SH-SY5Y (cell line): ENCODE results near the gene PIK3R1.

Source experiments
- GATA2 ChIP-seq: IDR thresholded peaks from 2 replicates; pipeline ENCODE4 v1.6.1; 2011; ENCODE audit warnings: mild to moderate bottlenecking, low read depth, low read length
- GATA3 ChIP-seq: IDR thresholded peaks from 2 replicates; pipeline ENCODE4 v1.6.1; 2011; ENCODE audit warnings: low read depth, mild to moderate bottlenecking, low read length, moderate library complexity

Gene PIK3R1

DNA sequence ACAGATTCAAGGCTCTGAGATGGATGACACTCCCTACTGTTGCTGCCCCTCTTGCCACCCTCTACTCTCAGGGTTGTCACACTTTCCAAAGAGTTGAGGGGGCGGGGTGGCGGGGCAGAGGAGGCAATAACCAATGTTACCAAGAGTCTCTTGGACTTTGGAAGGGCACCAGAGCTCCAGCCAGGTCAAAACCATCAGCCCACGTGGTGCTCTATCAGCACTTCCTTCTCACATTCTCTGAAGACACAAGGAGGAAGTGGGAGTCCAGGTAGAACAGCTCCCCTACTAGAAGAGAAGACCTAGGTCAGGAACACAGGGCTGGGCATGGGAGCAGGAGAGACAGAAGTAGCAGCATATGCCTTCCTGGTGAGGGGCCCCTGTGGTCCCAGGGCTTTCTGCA lies 33.0 kb upstream of the PIK3R1 start:
- no peak for TF ChIP-seq GATA2
- TF ChIP-seq GATA3, result no peak

DNA sequence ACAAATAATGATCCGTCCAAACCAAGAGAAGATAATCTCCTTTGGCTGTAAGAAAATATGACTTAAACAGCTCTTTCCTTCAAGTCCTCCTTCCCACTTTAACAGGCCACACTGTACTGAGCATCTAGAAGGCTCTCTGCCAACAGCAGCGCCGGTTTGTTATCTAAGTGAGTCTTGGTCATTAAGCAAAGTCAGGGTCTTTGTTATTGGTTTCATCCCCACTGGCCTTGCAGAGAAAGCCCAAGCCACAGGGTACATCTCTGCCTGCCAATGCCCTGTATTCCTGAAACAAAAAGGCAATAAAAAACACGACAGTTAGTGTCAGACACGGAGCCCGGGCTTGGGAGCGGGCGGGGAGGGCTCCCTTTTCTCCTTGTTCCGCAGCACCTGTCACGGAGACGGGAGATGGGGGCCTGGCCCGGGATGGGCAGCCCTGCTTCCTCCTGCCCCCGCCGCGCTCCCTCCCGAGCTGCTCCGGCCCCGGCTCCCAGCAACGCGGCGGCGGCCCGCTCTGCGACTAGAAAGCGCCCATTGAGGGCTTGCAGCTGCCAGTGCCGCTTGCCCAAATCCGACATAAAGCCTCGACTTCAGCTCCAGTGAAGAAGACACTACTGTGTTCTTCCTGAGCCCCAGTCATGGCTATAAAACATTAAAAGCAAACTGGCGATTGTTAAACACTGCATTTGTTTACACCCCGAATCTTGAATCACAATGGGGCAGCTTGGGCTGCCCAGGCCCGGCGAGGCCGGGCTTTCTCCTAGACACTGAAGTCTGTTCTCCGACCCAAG lies 28.1 kb upstream of the PIK3R1 start:
- TF ChIP-seq GATA3 (no peak), GATA2 (no peak)

DNA sequence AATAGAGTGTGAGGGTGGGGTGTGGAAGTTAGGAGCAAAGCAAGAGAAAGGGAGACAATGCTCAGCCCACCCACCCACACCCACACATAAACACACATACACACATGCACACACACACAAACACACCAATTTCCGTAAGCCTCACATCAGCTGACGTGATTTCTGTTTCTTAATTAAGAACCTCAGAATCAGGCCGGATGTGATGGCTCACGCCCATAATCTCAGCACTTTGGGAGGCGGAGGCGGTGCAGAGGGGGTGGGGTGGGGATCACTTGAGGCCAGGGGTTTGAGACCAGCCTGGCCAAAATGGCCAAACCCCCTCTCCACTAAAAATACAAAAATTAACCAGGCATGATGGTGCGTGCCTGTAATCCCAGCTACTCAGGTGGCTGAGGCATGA lies 26.4 kb upstream of the PIK3R1 start:
- no peak for TF ChIP-seq GATA2
- TF ChIP-seq GATA3, result no peak

DNA sequence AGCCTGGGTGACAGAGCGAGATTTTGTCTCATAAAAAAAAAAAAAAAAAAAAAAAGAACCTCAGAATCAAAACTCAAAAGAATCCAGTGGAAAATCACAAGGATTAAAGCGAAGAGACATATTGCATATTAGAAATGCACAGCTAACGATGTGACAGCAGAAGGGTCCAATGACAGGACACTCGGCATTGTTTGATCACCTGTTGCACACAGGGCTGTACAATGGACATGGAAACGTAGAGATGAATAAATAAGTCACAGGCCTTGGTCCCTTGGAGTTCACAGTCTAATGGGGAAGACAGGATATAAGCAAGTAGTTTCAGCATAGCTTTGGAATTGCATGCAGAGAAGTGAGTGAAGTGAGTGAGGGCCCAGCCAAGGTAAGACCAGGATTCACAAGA lies 25.9 kb upstream of the PIK3R1 start:
- no peak for TF ChIP-seq GATA3
- TF ChIP-seq GATA2, result no peak

DNA sequence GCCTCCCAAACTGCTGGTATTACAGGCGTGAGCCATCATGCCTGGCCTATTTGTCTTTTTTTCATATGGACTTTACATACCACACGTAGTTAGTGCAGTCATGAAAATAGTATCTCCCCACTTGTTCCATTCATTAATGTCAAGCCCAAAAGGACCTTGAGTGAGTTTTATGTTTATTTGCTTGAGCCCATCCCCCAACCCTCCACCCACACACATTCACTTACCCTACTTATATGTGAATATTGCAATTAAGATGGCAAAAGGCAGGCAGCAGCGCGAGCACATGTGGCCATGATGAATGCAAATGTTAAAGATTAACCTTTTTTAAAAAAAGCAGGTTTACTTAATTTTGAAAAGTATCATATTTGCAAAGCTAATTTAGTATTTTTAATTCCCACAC lies 24.9 kb upstream of the PIK3R1 start:
- TF ChIP-seq GATA2 (no peak), GATA3 (no peak)

DNA sequence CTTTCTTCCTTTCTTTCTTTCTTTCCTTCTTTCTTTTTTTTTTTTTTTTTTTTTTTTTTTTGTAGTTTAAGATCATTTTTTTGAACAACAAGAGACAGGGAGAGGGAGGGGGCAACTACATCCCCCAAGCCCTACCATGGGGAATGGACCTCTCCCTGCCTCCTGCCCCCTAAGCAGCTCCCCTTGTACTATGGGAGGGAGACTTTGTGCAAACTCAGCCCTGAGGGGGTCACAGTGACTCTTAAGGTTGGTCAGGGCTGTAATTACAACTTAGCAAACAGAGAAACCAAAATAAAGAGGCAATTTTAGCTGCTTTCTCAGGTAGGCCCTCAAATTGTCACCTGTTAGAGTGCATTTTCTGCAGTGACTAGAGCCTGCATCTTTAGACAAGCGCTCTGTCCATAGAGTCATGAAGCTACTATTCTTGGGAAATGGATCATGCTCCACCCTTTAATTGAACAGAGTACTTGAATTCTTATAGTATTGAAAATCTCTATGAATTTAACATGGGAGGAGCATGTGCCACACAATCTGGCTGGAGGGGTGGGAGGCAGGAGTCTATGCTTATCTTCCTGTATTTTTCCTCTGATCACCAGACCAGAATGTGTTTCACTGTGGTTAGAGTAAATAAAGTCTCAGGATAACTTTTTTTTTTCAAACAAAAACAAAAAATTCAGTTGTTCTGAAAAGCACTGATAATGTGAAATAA lies 24.3 kb upstream of the PIK3R1 start:
- no peak for TF ChIP-seq GATA2
- TF ChIP-seq GATA3, result no peak

DNA sequence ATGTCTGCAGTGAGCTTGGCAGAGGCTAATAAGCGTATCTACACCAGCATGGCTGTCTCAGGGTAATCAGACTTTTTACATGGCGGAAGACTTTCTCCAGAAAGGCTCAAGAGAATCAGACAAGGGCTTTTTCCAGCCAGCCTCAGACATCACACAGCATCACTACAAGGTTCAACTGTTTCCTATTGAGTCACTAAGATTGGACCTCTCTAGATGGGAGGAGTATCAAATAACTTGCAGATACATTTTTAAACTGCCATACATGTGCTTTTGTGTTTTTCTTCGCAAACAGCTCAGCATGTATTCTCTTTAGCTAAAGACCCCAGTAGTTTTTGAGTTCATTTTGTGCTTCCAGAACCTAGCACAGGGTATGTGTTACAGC lies 22.9 kb upstream of the PIK3R1 start:
- no peak for TF ChIP-seq GATA2
- no peak for TF ChIP-seq GATA3

DNA sequence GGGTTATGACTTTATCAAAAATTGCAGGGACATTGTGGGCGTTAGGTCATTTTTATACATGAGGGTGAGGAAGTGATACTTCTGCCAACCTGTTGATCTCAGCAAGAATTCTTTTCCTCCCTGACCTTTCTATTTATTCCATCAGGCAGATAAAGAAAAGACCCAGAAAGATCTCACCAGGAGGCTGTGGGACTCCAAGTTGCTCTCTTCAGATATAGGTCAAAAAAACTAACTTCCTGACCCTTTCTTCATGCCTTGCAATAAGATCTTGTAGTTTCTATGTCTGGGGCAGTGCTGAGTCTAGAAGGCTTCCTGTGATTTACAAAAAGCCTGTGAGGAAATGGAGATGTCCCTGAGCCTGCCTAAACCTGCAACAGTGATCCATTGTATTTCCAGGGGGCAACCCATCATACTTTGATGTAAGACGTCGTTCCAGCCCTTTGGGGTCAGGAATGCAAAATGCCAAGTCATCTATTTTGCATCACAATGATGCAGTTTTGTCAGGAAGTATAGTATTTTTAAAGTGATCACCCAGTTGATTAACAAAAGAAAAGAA lies 22.0 kb upstream of the PIK3R1 start:
- TF ChIP-seq GATA3, result no peak
- no peak for TF ChIP-seq GATA2

DNA sequence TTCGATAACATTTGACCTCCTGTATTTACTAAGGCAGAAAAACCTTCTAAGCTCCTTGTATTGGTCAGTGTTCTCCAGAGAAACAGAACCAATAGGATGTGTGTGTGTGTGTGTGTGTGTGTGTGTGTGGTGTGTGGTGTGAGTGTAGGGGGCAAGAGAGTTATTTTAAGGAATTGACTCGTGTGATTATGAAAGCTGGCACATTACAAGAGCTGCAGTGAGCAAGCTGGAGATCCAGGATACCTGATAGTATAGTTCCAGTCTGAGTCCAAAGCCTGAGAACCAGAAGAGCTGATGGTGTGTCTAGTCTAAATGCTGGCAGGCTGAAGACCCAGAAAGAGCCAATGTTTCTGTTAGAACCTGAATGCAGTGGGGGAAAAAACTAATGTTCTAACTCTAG lies 21.2 kb upstream of the PIK3R1 start:
- TF ChIP-seq GATA3 (no peak), GATA2 (no peak)

DNA sequence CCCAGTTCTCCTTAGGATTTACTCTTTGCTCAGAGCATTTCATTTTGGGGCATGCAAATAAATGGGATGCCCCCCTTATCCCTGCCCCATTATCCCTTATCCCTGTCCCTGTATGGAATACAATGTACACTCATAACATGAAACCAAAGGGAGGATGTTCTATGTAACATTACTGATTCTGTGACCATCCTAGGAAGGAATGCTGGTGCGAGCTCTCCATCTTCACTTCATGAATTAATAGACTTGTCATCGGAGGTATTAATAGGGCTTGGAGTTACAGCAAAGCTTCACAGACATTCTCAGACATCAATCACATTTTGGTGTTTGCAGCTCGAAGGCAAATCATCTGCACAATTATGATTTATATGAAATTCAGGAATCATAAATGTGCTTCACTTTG lies 20.4 kb upstream of the PIK3R1 start:
- TF ChIP-seq GATA3 (no peak), GATA2 (no peak)

DNA sequence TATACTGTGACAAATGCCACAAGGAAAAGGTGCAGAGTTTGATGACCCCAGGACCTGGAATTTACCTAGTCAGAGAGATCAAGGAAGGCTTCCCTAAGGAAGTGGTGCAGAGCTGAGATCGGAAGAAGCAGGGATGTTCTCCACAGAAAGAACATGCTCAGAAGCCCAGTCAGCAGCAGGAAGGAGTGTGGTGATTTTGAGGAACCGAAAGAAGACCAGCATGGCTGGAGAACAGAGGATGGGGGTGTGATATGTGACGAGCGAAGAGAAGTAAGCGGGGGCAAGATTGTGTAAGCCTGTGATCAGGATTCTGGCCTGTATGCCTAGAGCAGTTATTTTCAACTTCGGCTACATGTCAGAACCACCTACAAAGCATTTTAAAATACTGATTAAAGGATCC lies 18.7 kb upstream of the PIK3R1 start:
- TF ChIP-seq GATA2 (no peak), GATA3 (no peak)

DNA sequence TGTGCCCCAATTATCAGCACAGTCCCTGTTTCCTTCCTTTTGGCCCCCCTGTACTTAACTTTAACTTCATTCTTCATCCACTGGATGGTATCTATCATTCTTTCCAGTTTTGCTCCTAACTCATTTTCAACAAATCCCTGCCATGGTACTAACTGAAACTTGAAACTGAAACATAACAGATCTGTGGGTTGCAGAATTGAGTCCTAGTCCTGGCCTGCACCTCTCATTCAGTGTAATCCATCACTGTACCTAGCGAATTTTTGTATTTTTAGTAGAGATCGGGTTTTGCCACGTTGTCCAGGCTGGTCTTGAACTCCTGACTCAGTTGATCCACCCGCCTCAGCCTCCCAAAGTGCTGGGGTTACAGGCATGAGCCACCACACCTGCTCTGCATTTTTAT lies 15.3 kb upstream of the PIK3R1 start:
- TF ChIP-seq GATA2, result no peak
- no peak for TF ChIP-seq GATA3

DNA sequence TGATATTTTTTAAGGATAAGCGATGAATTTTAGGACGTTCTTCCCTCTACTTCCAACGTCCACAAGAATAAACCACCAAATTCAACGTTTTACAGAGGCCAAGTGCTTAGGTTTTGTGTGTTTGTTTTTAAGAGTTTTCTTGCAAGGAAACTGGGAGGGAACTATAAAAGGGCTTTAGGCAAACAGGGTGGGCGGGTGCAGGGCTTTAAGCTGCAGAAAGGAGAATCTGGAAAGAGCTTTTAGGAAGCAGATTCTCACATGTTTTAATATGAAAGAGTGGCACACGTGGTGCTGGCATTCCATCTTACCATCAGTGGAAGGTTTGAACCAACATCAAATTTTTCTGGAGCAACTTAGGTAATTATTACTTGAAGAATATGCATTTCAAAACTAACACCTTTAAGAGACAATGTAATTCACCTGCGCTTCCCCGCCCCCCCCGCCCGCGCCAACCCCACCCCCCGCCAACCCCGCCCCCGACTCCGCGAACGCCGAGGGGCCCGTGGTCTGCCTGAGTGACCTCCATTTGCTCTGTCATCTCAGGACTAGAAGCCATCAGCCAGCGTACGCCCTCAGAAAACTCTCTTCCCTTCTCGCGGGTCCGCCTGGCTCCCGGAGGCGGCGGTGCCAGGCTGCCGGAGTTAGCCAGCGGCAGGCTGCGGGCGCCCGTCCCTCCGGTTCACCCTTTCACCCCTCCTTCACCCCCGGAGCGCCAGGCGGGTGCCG lies 911 bp upstream of the PIK3R1 start:
- TF ChIP-seq GATA2, result no peak
- TF ChIP-seq GATA3, result no peak

DNA sequence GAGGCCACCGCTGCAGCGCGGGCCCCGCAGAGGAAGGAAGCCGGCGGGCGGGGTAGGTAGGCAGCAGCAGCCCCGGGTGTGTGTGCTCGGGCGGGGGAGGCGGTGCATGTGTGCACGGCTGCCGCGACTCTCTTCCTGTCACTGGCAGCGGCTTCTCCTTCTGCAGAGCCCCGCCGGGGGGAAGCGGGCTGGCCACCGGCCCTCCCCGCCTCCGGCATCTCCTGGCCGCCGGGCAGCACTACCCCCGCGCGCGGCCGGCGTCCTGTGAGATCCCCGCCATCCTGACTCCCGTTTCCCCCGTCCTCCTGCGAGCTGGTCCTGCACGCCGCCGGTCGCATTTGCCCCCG lies 315 bp downstream of the PIK3R1 start:
- no peak for TF ChIP-seq GATA2
- no peak for TF ChIP-seq GATA3
